Activated effector memory CD4-positive, alpha-beta T cell treated with anti-CD3 and anti-CD28 coated beads, Interleukin-2, amount 50 U/mL, for 16 hours (primary cell): ENCODE data around the gene PLIN4.
"Not testable (repeated sequence)": the region's sequence is repeated elsewhere in the genome, so short reads cannot be mapped to it uniquely, and the experiment has no call there.

ENCODE experiments used
- DNase-seq: peaks from one replicate; pipeline ENCODE4 v3.0.0-alpha.2; 2020

The PLIN4 gene

GRCh38 chr19:4518345-4519171 is at the start of gene PLIN4:
PLIN4 (minus strand) TSS chr19:4518486; CDS start chr19:4518272, 214 bp downstream.
- DNase-seq = no peak

- DNase-seq = peak; percentile 85
Observed at GRCh38 chr19:4567584-4568071, 49.3 kb upstream of the PLIN4 start.

- DNase-seq = no peak
Observed at GRCh38 chr19:4566402-4567051, 48.2 kb upstream of the PLIN4 start.

GRCh38 chr19:4563562-4563961 is 45.3 kb upstream of the PLIN4 start:
- DNase-seq = not testable (repeated sequence)

- not testable (repeated sequence) for DNase-seq
Observed at GRCh38 chr19:4562085-4562484, 43.8 kb upstream of the PLIN4 start.

- DNase-seq = no peak
Observed at GRCh38 chr19:4559569-4559968, 41.3 kb upstream of the PLIN4 start, which contains the start of gene SEMA6B. SEMA6B (minus strand) TSS chr19:4559684; CDS start chr19:4558457, 1,227 bp downstream.

GRCh38 chr19:4557971-4558941 is 40.0 kb upstream of the PLIN4 start:
- DNase-seq = peak; percentile 76

- DNase-seq = no peak
Observed at GRCh38 chr19:4557144-4557970, 39.1 kb upstream of the PLIN4 start.

- peak; percentile 69 for DNase-seq
Observed at GRCh38 chr19:4556597-4557127, 38.4 kb upstream of the PLIN4 start.

GRCh38 chr19:4555657-4556561 is 37.6 kb upstream of the PLIN4 start:
- DNase-seq = no peak

- DNase-seq = no peak
Observed at GRCh38 chr19:4554717-4555116, 36.4 kb upstream of the PLIN4 start.

- no peak for DNase-seq
Observed at GRCh38 chr19:4553775-4554174, 35.5 kb upstream of the PLIN4 start.

- no peak for DNase-seq
Observed at GRCh38 chr19:4553092-4553695, 34.9 kb upstream of the PLIN4 start.

- DNase-seq = no peak
Observed at GRCh38 chr19:4552525-4552819, 34.2 kb upstream of the PLIN4 start.

- no peak for DNase-seq
Observed at GRCh38 chr19:4550479-4551050, 32.3 kb upstream of the PLIN4 start.

- DNase-seq = no peak
Observed at GRCh38 chr19:4550018-4550417, 31.7 kb upstream of the PLIN4 start.

GRCh38 chr19:4548238-4548584 is 29.9 kb upstream of the PLIN4 start:
- no peak for DNase-seq

- DNase-seq = no peak
Observed at GRCh38 chr19:4547303-4548237, 29.3 kb upstream of the PLIN4 start.
